ENCODE data around the gene TEX264.
A peak's percentile ranks its signal among the peaks of the same experiment; 100 is the strongest.

TEX264 gene

DNA sequence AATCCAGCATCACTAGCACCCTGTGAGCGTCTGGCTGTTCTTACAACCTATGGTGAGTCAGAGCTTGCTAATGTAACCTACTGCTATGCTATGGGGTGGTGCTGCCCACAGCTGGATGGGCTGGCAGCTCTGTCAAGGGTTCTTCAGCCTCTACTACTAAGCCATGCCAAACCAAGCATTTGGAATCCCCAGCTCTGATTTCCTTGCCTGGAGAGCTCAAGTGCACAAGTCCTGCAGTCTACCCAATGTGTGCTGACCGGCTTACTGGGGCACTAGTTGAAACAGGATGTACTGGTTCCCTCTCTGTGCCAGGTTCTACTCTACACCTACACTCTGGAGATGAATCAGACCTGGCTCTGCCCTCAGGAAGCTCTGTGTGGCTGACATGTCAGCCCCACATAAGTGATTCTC, 4.2 kb downstream of the TEX264 start:
- DNase-seq, result peak; percentile 40

GRCh38 chr3:51676102-51676640, 5.1 kb downstream of the TEX264 start:
- DNase-seq, result no peak

GRCh38 chr3:51677358-51677757, 6.3 kb downstream of the TEX264 start:
- DNase-seq, result no peak

DNA sequence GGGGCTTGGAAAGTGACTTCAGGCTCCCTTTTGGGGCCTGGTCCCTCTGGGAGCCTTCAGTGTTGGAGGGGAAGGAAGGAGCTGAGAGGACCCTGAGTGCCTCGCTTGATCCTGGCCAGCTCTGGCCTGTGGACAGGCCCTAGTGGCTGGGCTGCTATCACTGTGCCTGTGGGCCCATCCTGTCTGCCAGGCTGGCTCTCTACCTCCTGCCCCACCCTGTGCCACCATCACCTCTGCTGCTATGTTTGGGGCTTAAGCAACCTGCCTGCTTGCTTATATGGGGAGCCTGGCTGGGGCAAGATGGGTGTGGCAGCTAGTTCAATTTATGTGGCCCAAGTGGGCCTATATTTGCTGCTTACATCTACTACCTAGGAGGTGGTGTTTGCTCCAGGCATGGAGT, 7.1 kb downstream of the TEX264 start:
- no peak for DNase-seq

GRCh38 chr3:51678641-51679040, 7.6 kb downstream of the TEX264 start:
- no peak for DNase-seq

GRCh38 chr3:51679318-51679717, 8.3 kb downstream of the TEX264 start:
- DNase-seq, result no peak

DNA sequence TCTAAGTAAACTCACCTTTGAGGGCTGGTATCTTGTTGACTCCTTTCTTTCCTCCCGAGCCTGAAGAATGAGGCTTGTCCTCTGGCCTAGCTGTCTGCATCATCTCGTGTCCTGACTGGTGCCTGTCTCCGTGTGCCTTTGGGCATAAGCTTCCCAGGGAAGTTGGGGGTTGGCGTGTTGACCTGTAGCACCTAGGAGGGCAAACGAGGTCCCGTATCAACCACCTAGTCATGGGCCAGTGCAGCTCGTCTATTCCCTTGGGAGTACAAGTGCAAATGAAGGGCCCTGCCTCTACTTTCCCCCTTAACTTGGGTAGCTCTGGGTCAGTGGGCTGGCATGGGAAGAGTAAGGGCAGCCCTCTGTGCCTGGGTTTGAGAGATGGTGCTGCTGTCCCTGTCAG, 8.7 kb downstream of the TEX264 start:
- no peak for DNase-seq

GRCh38 chr3:51680196-51680595, 9.1 kb downstream of the TEX264 start:
- no peak for DNase-seq

DNA sequence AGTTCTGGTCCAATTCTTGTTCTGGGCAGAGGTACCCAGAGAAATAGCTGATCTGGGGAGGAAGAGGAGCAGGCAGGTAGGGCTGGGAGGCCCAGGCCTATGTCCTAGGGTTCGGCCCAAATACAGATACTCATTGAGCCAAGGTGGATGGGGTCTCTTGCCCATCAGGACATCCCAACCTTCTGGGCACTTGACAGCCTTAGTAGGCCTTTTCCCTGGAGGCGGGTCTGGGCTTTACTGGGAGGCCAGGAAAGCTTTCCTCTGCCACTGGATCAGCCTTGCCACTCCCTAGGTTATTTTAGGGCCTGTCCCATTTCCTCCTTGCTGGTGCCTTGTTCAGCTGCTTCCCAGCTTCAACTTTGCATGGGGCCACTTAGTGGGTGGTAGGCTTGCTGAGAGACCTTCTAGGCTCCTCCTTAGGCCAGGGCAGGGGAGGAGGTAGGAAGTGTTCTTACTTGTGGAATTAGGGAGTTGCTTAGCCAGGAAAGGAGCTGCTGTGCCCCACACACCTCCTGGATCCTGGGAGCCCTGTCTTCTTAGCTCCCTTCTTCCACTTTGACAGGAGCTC, 9.7 kb downstream of the TEX264 start:
- no peak for DNase-seq

DNA sequence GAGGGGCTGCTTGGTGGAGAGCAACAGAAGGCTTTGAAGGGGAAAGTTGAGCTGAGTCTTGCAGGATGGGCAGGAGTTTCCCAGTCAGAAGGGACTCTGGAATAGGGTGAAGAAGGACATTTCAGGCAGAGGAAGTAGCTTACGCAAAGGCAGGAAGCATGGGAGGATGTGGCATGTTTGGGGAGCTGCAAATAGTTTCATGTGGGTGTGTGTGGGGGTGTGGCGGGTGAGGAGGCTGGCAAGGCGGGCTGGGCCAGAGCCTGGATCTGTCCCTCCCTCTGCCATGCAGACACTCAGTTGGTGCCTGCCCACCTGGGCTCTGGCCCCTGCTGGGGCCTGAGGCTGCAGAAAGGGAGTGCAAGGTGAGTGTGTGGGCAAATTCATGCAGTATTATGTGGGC, 10.4 kb downstream of the TEX264 start:
- DNase-seq, result no peak

DNA sequence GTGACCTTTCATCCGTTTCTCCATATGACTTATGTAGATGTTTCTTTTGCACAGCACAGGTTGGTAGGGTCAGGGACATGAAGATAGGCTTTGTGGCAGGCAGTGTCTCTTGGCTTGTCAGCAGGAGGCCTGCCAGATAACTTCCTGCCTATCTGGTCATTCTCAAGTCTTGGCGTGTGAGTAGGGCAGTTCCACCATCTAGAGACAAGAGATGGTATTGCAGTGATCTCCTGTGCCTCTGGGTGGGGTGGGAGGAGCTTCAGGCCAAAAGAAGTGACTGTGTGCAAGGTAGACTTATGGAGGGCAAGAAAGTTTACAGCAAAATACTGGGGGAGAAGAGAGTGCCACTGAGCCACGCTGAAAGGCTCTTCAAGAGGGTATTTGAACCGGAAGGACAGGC, 11.0 kb downstream of the TEX264 start:
- peak; percentile 77 for DNase-seq

DNA sequence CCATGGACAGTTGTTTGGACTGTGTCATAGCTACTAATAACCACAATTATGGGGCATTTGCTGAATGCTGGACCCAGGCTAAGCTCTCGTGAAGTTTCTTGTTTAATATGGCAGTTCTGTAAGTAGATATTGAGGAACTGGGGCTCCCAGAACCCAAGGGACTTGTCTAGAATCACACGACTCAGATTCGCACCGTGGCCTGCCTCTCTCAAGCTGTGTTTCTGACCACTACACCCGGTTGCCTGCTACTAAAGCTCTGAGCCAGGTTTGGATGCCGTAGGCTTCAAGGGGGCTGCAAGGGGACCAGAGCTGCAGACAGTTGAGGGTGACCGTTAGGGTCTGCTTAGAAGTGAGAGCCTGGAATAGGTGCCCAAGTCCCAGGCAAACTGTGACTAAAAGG, 11.5 kb downstream of the TEX264 start:
- no peak for DNase-seq

DNA sequence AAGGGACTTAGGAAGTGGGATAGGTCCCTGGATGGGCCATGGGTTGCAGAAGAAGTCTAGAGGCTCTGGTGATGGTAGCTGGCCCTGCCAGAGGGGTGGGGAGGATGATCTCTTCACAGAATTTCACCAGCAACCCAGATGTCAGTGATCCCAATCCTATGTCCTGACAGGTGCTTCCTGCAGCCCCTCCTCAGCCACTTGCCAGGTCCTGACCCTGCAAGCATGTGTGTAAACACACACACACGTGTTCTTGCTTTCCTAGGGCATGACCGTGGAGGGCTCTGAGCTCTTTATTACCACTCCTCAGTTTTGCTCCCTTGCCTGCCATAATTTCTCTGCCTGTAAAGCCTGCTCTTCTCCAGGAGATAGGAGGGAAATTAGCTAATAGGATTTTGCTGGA, 12.5 kb downstream of the TEX264 start:
- DNase-seq, result no peak

GRCh38 chr3:51684971-51685751, 14.1 kb downstream of the TEX264 start:
- DNase-seq, result no peak

DNA sequence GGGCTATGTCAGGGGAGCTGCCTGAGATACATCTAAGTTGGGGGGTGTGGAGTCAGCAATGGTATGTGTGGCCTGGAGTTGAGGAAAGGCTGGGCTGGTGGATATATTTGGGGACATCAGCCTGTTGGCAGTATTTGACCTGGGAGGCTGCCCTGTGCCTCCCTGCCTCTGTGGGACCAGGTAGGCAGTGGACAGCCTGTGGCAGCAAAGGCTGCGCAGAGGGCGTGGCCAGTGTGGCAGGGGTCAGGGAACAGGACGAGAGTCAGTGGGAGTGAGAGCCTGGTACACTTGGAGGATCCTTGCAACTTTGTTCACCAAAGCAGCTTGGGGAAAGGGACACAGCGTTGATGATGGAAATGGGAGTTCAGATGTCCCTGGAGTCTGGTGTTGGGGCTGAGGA, 15.0 kb downstream of the TEX264 start:
- DNase-seq, result no peak

DNA sequence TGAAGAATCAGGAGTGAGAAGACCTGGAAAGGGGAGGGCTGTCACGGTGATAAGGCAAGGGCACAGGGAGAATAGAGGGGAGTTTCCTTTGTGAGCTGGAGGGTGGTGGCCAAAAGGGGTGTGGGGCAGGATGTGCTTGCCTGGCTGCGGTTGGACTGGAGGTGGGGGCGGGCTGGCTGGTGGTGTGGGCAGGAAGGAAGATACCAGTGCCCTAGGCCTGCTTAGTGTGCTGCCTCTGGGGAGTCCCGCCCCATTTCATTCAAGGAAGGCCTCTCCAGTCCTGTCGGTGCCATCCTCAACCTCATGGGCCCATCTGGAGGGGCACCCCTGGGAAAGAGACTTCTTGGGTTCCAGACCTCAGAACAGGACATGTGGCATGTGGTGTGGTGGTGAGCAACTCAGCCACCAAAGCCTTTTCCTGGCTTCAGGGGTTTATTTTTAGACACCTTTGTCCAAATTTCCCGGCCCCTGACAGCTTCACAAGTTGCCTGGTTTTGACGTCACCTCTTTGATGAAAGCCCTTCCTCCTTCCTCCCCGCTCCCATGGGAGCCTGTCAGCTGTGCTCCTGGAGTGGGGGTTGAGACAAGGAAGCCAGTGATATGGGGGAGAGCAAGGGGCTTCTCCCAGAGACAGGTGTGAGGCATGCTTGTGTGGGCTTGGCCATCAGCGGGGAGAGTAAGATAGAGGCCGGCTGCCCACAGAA, 15.6 kb downstream of the TEX264 start:
- peak; percentile 82 for DNase-seq

DNA sequence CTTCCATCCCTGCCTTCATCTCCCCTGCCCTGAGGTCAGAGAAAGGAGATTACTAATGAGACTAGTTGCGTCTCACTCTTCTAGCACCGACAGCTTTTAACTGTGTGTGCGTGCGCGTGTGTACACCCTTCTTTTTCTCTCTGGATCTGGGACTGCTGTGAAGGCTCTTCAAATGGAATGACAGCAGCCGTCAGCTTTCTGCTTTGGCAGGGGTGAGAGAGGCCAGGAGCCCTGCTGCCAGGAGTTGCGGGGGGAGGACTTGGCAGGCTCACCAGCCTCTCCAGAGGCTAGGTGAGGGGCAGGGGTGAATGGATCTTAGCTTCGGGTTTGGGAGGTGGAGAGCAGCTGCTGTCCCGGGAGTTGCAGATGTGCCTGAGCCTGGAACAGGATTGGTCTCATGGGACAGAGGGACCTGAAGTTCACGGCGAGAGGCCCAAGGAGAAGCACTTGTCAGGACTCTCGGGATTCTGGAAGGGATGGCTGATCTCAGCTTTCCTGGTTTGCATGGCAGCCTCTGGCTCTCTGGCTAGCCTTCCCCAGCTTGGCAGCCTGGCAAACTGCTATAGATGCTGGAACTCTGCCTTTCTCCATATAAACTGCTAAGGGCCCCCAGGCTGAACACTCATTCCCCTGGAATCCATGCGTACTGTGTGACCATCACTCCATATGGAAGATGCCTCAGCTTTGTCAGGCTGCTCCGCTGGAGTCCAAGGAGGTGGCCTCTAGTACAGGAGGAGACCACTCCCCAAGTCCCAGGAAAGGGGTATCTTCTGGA, 16.6 kb downstream of the TEX264 start:
- DNase-seq, result no peak

DNA sequence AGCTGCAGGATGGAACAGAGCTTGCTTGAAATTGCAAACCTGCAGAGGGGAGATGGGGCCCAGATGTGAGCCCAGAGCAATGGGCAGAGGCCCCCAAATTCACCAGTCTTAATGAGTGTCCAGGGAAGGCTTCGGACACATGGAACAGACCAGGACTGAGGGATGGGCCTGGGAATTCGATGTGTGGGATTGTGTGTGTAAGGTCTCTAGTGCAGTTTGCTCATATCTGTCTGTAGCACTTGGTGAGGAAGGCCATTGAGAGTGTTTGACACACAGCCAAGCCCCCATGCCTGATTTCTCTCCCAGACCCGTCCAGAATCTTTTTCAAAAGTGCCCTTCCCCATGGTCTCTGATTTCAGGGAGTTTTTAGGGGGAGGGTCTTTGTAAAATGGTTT, 17.2 kb downstream of the TEX264 start:
- DNase-seq, result no peak

- no peak for DNase-seq
Observed at GRCh38 chr3:51691021-51691420, 20.0 kb downstream of the TEX264 start.

- no peak for DNase-seq
Observed at GRCh38 chr3:51691949-51692348, 20.9 kb downstream of the TEX264 start.

GRCh38 chr3:51692980-51693395, 21.9 kb downstream of the TEX264 start:
- DNase-seq, result no peak

DNA sequence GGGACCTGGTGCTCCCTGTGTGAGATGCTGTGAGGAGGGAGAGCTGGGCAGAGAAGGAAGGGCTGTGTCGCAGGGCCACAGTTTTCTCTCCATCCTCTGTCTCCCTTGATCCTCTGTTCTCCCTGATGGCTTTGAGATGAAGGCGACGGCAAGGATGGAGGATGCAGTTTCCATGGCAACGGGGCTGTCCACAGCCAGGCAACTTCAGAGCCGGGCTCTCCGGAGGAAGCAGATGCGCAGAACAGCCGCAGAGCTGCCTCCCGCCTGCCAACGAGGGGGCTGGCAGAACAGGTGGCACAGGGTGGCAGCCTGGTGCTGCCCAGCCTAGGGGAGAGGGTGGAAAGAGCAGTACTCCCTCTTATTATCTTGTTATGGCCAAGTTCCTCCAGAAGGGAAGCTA, 25.9 kb downstream of the TEX264 start:
- DNase-seq, result no peak

GRCh38 chr3:51698209-51698608, 27.2 kb downstream of the TEX264 start:
- no peak for DNase-seq
